T-helper 17 cell (primary cell): ENCODE results near the gene ANGPTL4. TPM values are rescaled to one million over a fixed set of nuclear protein-coding genes. Genes with fewer than 3 reads are reported as not detected.
"Not testable (repeated sequence)": the region's sequence is repeated elsewhere in the genome, so short reads cannot be mapped to it uniquely, and the experiment has no call there.

ENCODE experiments used
- ATAC-seq: fragments of 150-1000 bp; cut with Tn5 transposase; 2 replicates; pipeline ENCODE4 v1.10.0; 2021; ENCODE audit warnings: mild to moderate bottlenecking, moderate library complexity
- DNase-seq, 3 donors: peaks; one replicate each; pipeline versions ENCODE4 v3.0.0 to v3.0.0-alpha.2; 2020 to 2021
- H3K9me3 ChIP-seq: one replicate; pipeline ENCODE4 v1.7.0; 2013; ENCODE audit warnings: low read length, mild to moderate bottlenecking; ENCODE audit not compliant: control insufficient read depth, poor library complexity, severe bottlenecking
- H3K27ac Mint-ChIP-seq: one replicate; pipeline ENCODE4 v1.8.0; 2022; ENCODE audit warnings: mild to moderate bottlenecking, moderate library complexity, mixed read lengths
- H3K27me3 Mint-ChIP-seq: one replicate; pipeline ENCODE4 v1.8.0; 2022; ENCODE audit warnings: mixed read lengths
- H3K36me3 Mint-ChIP-seq: one replicate; pipeline ENCODE4 v1.8.0; 2022; ENCODE audit warnings: low read depth, mixed read lengths
- H3K4me1 Mint-ChIP-seq: one replicate; pipeline ENCODE4 v1.8.0; 2022; ENCODE audit warnings: mild to moderate bottlenecking, mixed read lengths
- H3K4me3 Mint-ChIP-seq: one replicate; pipeline ENCODE4 v1.8.0; 2022; ENCODE audit warnings: mild to moderate bottlenecking, moderate library complexity, mixed read lengths
- total RNA-seq, 4 donors: library from RNA in 2 of 4; stranded (reverse) in 2 of 4; gene quantifications; one replicate each; pipeline ENCODE4 v1.2.3 and lab custom pipeline; 2022 to 2026

The ANGPTL4 gene
- not detected for total RNA-seq
- 0.08 to 0.35 reads per million in 2 donors for total RNA-seq (lab: John Stamatoyannopoulos, UW)

GRCh38 chr19:8363803-8364771 is at the start of gene ANGPTL4:
Gene ANGPTL4, plus strand, starts transcription at chr19:8364155. Its CDS starts 167 bp downstream, at chr19:8364322.
- peak in 2 of 3 donors; percentile 16 to 17 for DNase-seq
- peak within 1 kb of the TSS; percentile 51 for H3K27ac Mint-ChIP-seq

GRCh38 chr19:8314981-8315640 is 48.8 kb upstream of the ANGPTL4 start:
- H3K4me1 Mint-ChIP-seq, H3K9me3 ChIP-seq, H3K27ac Mint-ChIP-seq, DNase-seq, H3K36me3 Mint-ChIP-seq, H3K27me3 Mint-ChIP-seq, ATAC-seq: not testable (repeated sequence)
- peak overlapping the region; percentile 7 for H3K4me3 Mint-ChIP-seq

More at GRCh38 chr19:8363803-8364771, at the start of gene ANGPTL4:
- Mint-ChIP-seq H3K27me3 (peaks cover 37% of the 10 kb centered on the region), H3K36me3 (peaks cover 8% of the 10 kb centered on the region), H3K4me3 (peak within 1 kb of the TSS; percentile 93), H3K4me1 (peaks cover 11% of the 10 kb centered on the region)
- ATAC-seq = peak; percentile 80
- H3K9me3 ChIP-seq = no peaks in the 10 kb centered on the region

GRCh38 chr19:8316351-8317125 is 47.4 kb upstream of the ANGPTL4 start:
- DNase-seq = no peak
- peaks cover 12% of the 10 kb centered on the region for H3K4me1 Mint-ChIP-seq
- H3K27me3 Mint-ChIP-seq = no peaks in the 10 kb centered on the region
- no peaks in the 10 kb centered on the region for H3K9me3 ChIP-seq
- no peak overlapping the region for H3K27ac Mint-ChIP-seq
- no peak for ATAC-seq
- no peak overlapping the region for H3K4me3 Mint-ChIP-seq
- H3K36me3 Mint-ChIP-seq = no peaks in the 10 kb centered on the region

- H3K4me1 Mint-ChIP-seq = peaks cover 19% of the 10 kb centered on the region
- H3K27ac Mint-ChIP-seq, H3K9me3 ChIP-seq, H3K27me3 Mint-ChIP-seq, H3K4me3 Mint-ChIP-seq, DNase-seq, ATAC-seq, H3K36me3 Mint-ChIP-seq: not testable (repeated sequence)
Measured at GRCh38 chr19:8318835-8319234, 45.1 kb upstream of the ANGPTL4 start.

- H3K36me3 Mint-ChIP-seq = no peaks in the 10 kb centered on the region
- H3K4me1 Mint-ChIP-seq = peaks cover 21% of the 10 kb centered on the region
- no peaks in the 10 kb centered on the region for H3K9me3 ChIP-seq
- H3K27me3 Mint-ChIP-seq = no peaks in the 10 kb centered on the region
- no peak for ATAC-seq
- H3K4me3 Mint-ChIP-seq = peak overlapping the region; percentile 99
- DNase-seq = no peak
- peak overlapping the region; percentile 99 for H3K27ac Mint-ChIP-seq
Measured at GRCh38 chr19:8319807-8320520, 44.0 kb upstream of the ANGPTL4 start.

GRCh38 chr19:8320564-8321066 is 43.3 kb upstream of the ANGPTL4 start:
- no peaks in the 10 kb centered on the region for H3K9me3 ChIP-seq
- Mint-ChIP-seq H3K4me3 (peak overlapping the region; percentile 99), H3K36me3 (no peaks in the 10 kb centered on the region), H3K27ac (peak overlapping the region; percentile 99), H3K4me1 (peaks cover 21% of the 10 kb centered on the region), H3K27me3 (no peaks in the 10 kb centered on the region)
- ATAC-seq (no peak), DNase-seq (no peak)

- peak; percentile 95 for ATAC-seq
- peak within 1 kb of the TSS; percentile 99 for H3K27ac Mint-ChIP-seq
Measured at GRCh38 chr19:8321067-8321985, 42.6 kb upstream of the ANGPTL4 start, which contains the start of the genes NDUFA7 and RPS28. Gene NDUFA7, minus strand, starts transcription at chr19:8321375. Its CDS starts 17 bp downstream, at chr19:8321358. Gene RPS28, plus strand, starts transcription at chr19:8321496. Its CDS starts 35 bp downstream, at chr19:8321531.

GRCh38 chr19:8321986-8322637 is 41.8 kb upstream of the ANGPTL4 start:
- Mint-ChIP-seq H3K36me3 (peaks cover 3% of the 10 kb centered on the region), H3K27ac (peak overlapping the region; percentile 99), H3K4me1 (peaks cover 21% of the 10 kb centered on the region), H3K27me3 (no peaks in the 10 kb centered on the region), H3K4me3 (peak overlapping the region; percentile 99)
- no peaks in the 10 kb centered on the region for H3K9me3 ChIP-seq
- no peak for ATAC-seq
- no peak for DNase-seq

More at GRCh38 chr19:8321067-8321985, 42.6 kb upstream of the ANGPTL4 start, which contains the start of the genes NDUFA7 and RPS28:
- Mint-ChIP-seq H3K27me3 (no peaks in the 10 kb centered on the region), H3K4me1 (peaks cover 21% of the 10 kb centered on the region), H3K36me3 (no peaks in the 10 kb centered on the region), H3K4me3 (peak within 1 kb of the TSS; percentile 99)
- H3K9me3 ChIP-seq = no peaks in the 10 kb centered on the region
- peak; percentile 90 to 96 (median 94) for DNase-seq

GRCh38 chr19:8322638-8322997 is 41.3 kb upstream of the ANGPTL4 start:
- DNase-seq (no peak), ATAC-seq (no peak)
- Mint-ChIP-seq H3K27me3 (no peaks in the 10 kb centered on the region), H3K27ac (peak overlapping the region; percentile 99), H3K4me3 (peak overlapping the region; percentile 99), H3K36me3 (peaks cover 3% of the 10 kb centered on the region), H3K4me1 (peaks cover 21% of the 10 kb centered on the region)
- H3K9me3 ChIP-seq = no peaks in the 10 kb centered on the region

GRCh38 chr19:8323781-8324185 is 40.2 kb upstream of the ANGPTL4 start:
- peaks cover 21% of the 10 kb centered on the region for H3K4me1 Mint-ChIP-seq
- H3K9me3 ChIP-seq = no peaks in the 10 kb centered on the region
- H3K4me3 Mint-ChIP-seq = no peak overlapping the region
- DNase-seq (no peak), ATAC-seq (no peak)
- peak overlapping the region; percentile 71 for H3K27ac Mint-ChIP-seq
- peaks cover 3% of the 10 kb centered on the region for H3K36me3 Mint-ChIP-seq
- H3K27me3 Mint-ChIP-seq = no peaks in the 10 kb centered on the region
